ENCODE results near the gene TMCC3. TPM values are rescaled to one million over a fixed set of nuclear protein-coding genes. Genes with fewer than 3 reads are reported as not detected.

The TMCC3 gene
- total RNA-seq, 1 donor = 10.9 TPM

DNA sequence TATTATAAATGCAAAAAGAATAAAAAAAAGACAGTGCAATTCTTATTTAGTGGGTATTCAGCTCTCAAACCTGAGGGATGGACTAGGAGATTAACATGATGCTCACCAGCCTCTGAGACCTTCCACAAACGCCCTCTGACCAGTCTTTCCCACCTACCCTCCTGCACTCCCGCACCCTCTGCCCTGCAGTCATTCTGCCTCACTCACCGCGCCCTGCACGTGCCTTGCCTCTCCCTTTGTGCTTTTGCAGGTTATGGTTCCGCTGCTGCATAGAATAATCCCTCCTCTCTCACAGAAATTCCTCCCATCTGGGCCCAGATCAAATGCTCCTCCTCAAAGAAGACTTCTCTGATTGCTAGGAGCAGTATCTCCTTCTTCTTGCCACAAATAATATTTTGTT is 28.5 kb upstream of the TMCC3 start:
- no peak overlapping the region for H3K4me3 ChIP-seq (ENCODE audit: low read length)
- peaks cover 64% of the 10 kb centered on the region for H3K4me1 ChIP-seq (ENCODE audit: insufficient read depth, low read length)
- H3K27me3 ChIP-seq (ENCODE audit: insufficient read depth, low read length) = no peaks in the 10 kb centered on the region
- no peaks in the 10 kb centered on the region for H3K9me3 ChIP-seq (ENCODE audit: low read depth, low read length)

DNA sequence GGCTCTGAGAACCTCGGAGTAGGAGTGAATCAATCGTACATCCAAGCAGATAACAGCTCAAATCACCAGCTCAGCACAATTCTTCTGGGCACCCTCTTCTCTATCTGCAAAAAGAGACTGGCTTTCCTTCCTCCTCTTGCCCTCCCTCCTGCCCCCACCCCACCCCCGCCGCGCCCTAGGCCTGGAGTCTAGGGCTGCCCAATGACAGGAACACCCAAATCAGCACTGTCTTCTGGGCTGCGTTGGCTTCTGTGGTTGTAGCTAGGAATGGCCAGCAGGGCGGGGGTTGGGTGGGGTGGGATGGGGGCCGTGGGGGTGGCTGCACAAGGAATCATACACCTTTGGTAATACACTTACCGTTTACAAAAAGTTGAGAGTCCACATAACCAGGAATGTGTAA is 28.0 kb upstream of the TMCC3 start:
- Histone ChIP-seq H3K4me3 (ENCODE audit: low read length) (no peak overlapping the region), H3K4me1 (ENCODE audit: insufficient read depth, low read length) (peaks cover 69% of the 10 kb centered on the region), H3K9me3 (ENCODE audit: low read depth, low read length) (no peaks in the 10 kb centered on the region), H3K27me3 (ENCODE audit: insufficient read depth, low read length) (no peaks in the 10 kb centered on the region)

DNA sequence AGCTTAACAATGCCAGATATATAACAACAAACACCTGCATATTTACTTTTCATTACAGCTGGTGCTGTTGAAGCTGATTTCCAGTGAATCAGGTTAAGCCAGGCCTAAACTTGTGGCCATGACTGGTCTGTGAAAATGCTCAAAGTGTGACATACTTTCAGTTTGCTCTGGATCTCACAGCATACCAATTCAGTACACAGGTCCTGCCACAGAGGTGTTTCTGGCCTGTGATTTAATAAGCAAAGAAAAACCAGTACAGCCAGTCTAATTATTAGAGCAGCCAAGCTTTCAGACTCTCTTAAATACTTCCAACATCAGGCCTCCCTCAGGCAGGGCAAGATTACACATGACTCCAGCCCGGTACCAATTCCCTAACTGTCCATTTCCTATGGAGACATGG is 27.4 kb upstream of the TMCC3 start:
- Histone ChIP-seq H3K4me1 (ENCODE audit: insufficient read depth, low read length) (peaks cover 63% of the 10 kb centered on the region), H3K4me3 (ENCODE audit: low read length) (no peak overlapping the region), H3K9me3 (ENCODE audit: low read depth, low read length) (no peaks in the 10 kb centered on the region), H3K27me3 (ENCODE audit: insufficient read depth, low read length) (no peaks in the 10 kb centered on the region)

DNA sequence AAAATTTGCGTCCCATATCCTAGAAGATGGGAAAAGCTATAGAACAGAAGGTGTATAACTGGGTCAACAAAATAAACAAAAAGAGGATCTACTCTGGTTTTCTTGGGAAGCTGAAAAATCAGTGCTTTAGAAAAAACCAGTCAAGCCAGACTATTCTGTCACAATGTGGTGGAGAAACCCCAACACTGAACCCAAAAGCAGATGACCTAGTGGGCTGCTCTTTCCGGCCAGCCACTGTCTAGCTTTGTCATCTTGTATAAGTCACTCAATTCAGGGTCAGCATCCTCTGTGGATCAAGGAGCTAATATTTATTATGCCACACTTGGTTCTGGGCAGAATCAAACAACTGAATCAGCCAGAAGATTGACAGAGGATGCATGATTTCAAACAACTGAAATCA is 26.6 kb upstream of the TMCC3 start:
- Histone ChIP-seq H3K27me3 (ENCODE audit: insufficient read depth, low read length) (no peaks in the 10 kb centered on the region), H3K4me3 (ENCODE audit: low read length) (no peak overlapping the region), H3K9me3 (ENCODE audit: low read depth, low read length) (no peaks in the 10 kb centered on the region), H3K4me1 (ENCODE audit: insufficient read depth, low read length) (peaks cover 55% of the 10 kb centered on the region)

DNA sequence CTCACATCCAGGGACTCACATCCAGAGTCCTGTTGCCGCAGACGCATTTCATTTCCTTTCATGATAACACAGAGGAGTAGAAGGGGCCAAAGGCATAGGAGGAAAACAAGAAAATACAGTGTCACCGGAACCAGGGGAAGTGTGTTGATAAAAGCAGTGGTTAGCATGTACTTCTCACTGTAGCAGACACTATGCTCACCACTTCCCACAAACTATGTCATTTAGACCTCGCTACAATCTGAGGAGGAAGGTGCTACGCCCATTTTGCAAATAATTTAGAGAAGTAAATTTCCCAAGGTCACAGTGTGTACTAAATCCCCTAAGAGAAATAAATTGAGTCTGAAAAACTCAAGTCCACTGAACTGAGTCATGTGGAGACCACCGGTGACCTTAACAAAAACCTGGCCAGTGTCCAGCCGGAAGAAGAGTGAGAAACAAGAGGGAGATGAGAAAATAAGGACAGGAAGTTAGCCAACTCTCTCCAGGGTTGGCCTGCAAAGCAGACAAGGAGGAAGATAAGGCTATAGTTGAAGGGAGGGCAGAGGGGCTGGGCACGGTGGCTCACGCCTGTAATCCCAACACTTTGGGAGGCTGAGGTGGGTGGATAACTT is 25.8 kb upstream of the TMCC3 start:
- H3K4me1 ChIP-seq (ENCODE audit: insufficient read depth, low read length) = peaks cover 54% of the 10 kb centered on the region
- no peaks in the 10 kb centered on the region for H3K9me3 ChIP-seq (ENCODE audit: low read depth, low read length)
- no peak overlapping the region for H3K4me3 ChIP-seq (ENCODE audit: low read length)
- no peaks in the 10 kb centered on the region for H3K27me3 ChIP-seq (ENCODE audit: insufficient read depth, low read length)

DNA sequence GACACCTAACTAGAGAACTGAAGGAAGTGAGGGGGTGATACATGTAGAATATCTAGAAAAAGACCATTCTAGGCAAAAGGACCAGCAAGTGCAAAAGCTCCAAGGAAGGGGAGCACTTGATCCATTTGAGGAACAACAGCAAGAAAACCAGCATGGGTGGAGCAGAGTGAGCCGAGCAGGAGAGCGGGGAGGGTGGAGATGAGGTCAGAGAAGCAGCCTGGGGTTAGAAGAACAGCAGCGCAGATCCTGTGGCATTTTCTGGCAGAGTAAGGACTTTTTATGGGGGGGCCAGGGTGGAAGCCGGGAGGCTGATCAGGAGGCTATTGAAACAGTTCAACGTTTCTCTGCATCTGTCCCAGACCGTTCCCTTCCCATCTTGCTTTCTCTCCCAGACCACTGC is 24.5 kb upstream of the TMCC3 start:
- H3K4me1 ChIP-seq (ENCODE audit: insufficient read depth, low read length) = peaks cover 54% of the 10 kb centered on the region
- no peaks in the 10 kb centered on the region for H3K9me3 ChIP-seq (ENCODE audit: low read depth, low read length)
- no peak overlapping the region for H3K4me3 ChIP-seq (ENCODE audit: low read length)
- H3K27me3 ChIP-seq (ENCODE audit: insufficient read depth, low read length) = no peaks in the 10 kb centered on the region

DNA sequence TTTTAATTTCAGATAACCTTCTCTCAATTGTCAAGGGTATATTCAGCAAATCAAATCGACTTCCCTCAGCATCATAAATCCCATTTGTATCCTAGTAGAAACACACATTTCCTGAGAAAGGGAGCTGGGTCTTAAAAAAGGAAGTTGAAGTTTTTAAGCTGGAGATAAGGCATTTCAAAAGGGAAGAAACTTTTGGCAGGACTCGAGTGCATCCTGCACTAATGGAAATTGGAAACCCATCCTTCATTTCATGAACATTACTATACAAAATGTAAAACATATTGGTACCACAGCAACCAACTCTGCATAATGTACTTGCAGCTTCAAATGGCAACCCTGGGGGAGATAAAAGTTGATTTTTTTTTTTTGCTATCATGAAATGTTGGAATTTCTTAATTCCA is 23.7 kb upstream of the TMCC3 start:
- no peak overlapping the region for H3K4me3 ChIP-seq (ENCODE audit: low read length)
- H3K9me3 ChIP-seq (ENCODE audit: low read depth, low read length) = no peaks in the 10 kb centered on the region
- H3K4me1 ChIP-seq (ENCODE audit: insufficient read depth, low read length) = peaks cover 54% of the 10 kb centered on the region
- H3K27me3 ChIP-seq (ENCODE audit: insufficient read depth, low read length) = no peaks in the 10 kb centered on the region

DNA sequence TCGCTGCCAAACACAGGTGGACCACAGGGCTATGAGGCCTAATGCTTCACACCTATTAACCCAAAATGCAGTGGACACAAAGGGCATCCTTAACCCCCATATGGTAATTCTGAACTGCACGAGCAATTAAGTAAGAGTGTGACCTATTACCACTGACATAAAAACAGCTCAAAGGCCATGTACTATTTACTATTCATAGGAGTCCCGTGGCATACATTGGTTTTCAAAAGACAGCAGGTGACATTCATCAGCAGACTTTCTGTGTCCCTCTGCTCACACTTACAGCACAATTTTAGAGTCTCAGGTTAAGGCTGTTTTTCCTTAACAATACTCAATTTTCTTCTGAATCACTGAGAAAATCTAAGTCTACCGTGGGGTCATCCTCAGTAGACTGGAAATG is 23.1 kb upstream of the TMCC3 start:
- no peak overlapping the region for H3K4me3 ChIP-seq (ENCODE audit: low read length)
- no peaks in the 10 kb centered on the region for H3K27me3 ChIP-seq (ENCODE audit: insufficient read depth, low read length)
- H3K9me3 ChIP-seq (ENCODE audit: low read depth, low read length) = no peaks in the 10 kb centered on the region
- H3K4me1 ChIP-seq (ENCODE audit: insufficient read depth, low read length) = peaks cover 49% of the 10 kb centered on the region

DNA sequence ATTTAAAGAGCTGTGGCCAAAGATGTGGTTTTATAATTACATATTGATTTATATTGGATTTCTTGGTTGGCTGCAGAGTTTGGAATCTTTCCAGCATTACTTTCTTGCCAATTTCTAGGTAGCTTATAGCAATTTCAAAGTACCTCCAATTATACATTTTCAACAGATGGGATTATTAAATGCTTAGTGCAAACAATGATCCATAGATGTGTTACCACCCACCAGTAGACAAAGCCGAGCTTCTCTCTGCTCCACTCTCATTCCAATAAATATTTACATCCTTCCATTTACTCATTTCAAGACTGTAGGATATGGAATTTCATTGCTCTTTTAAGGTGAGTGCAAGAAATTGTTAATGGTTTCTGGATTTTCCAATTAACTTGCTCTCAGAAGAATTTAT is 21.6 kb upstream of the TMCC3 start:
- no peaks in the 10 kb centered on the region for H3K9me3 ChIP-seq (ENCODE audit: low read depth, low read length)

DNA sequence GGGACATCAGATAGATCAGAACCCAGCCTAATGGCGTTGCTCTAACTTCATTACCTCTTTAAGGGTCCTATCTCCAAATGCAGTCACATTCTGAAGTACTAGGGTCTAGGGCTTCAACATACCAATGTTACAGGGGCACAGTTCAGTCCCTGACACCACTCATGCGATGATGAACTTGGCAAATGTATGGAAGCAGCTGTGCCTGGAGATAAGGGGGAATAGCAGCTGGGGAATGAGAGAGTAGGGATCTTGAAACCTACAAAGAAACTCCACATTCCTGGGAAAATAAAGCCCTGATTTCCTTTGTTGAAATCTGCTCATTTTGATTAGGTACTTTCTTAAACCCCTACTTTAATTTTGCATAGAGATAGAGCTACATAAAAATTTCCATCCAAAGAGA is 20.5 kb upstream of the TMCC3 start:
- no peaks in the 10 kb centered on the region for H3K9me3 ChIP-seq (ENCODE audit: low read depth, low read length)
- H3K4me3 ChIP-seq (ENCODE audit: low read length) = no peak overlapping the region
- peaks cover 25% of the 10 kb centered on the region for H3K4me1 ChIP-seq (ENCODE audit: insufficient read depth, low read length)
- no peaks in the 10 kb centered on the region for H3K27me3 ChIP-seq (ENCODE audit: insufficient read depth, low read length)

More for the DNA sequence above, 21.6 kb upstream of the TMCC3 start:
- peaks cover 35% of the 10 kb centered on the region for H3K4me1 ChIP-seq (ENCODE audit: insufficient read depth, low read length)
- H3K4me3 ChIP-seq (ENCODE audit: low read length) = no peak overlapping the region
- H3K27me3 ChIP-seq (ENCODE audit: insufficient read depth, low read length) = no peaks in the 10 kb centered on the region

DNA sequence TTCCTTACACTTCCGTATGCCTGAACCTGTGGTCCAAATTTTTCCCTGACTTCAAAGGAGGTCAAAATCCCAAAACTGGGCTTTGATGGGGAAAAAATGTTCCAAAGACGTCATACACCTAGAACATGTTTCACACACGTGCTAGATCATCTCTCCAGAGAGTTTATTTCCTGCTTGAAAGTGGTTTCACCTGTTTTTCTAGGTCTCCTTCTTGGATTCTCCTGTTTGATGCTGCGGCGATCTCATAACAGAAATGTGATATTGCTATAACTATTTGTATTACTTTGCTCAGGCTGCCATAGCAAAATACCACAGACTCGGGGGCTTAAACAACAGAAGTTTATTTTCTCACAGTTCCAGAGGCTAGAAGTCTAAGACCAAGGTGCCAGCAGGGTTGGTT is 19.7 kb upstream of the TMCC3 start:
- peaks cover 16% of the 10 kb centered on the region for H3K4me1 ChIP-seq (ENCODE audit: insufficient read depth, low read length)
- no peaks in the 10 kb centered on the region for H3K9me3 ChIP-seq (ENCODE audit: low read depth, low read length)
- H3K27me3 ChIP-seq (ENCODE audit: insufficient read depth, low read length) = no peaks in the 10 kb centered on the region
- no peak overlapping the region for H3K4me3 ChIP-seq (ENCODE audit: low read length)

DNA sequence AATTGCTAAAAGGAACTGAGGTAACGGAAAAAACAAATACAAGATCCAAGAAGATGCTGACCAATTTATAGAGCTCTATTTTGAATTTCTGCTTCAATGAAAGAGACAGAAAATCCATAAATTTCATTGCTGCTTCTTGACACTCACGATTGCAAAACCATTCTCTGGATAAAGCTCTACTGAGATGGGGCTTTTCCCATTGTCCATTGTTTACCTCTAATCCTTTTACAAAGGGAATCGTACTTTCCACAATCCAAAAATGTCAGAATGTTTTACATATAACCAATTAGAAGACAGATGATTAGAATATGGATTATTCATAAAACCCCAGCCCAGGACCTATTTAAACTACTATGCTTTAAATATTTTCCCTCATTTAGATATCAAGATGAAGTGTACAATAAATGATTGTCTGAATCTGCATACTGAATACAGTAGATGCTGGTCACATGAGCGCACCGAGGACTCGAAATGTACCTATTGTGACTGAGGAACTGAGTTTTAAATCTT is 16.7 kb upstream of the TMCC3 start:
- H3K4me3 ChIP-seq (ENCODE audit: low read length) = no peak overlapping the region
- no peaks in the 10 kb centered on the region for H3K9me3 ChIP-seq (ENCODE audit: low read depth, low read length)
- H3K4me1 ChIP-seq (ENCODE audit: insufficient read depth, low read length) = peaks cover 15% of the 10 kb centered on the region
- no peaks in the 10 kb centered on the region for H3K27me3 ChIP-seq (ENCODE audit: insufficient read depth, low read length)

DNA sequence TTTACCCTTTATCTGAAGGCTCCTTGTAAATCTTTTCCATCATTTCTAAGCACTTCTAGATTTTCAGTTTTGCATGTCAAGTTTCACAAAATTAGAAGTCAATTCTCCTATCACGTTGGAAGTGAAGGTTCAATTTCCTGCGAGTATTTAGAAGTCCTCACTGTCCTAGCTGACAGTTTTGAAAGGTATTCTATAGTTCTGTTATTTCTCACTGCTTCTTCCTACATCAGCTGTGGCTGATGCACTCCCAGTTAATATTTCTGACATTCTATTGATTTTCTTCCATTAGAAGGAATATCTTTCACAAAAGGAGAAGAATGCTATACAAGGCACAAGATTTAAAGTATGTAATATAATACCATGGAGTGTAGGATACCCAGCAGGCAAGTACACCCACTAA is 15.8 kb upstream of the TMCC3 start:
- Histone ChIP-seq H3K27me3 (ENCODE audit: insufficient read depth, low read length) (no peaks in the 10 kb centered on the region), H3K4me1 (ENCODE audit: insufficient read depth, low read length) (peaks cover 15% of the 10 kb centered on the region), H3K4me3 (ENCODE audit: low read length) (no peak overlapping the region), H3K9me3 (ENCODE audit: low read depth, low read length) (no peaks in the 10 kb centered on the region)

DNA sequence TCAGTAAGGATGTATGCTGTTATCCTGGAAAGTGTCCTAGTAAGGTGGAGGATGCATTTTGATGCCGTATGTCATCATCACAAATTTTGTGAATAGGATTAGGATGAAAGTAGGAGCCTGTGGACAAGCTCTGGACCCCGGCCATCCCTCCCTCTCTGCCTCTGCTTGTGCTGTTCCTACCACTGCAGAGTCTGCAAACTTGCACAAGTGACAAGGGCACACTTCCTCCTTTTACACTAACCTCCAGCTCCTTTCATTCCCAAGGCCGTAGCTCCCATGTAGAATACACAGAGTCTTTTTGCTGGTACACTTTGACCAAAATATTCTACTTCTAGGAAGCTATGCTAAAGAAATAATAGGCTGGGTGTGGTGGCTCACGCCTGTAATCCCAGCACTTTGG is 13.3 kb upstream of the TMCC3 start:
- H3K4me1 ChIP-seq (ENCODE audit: insufficient read depth, low read length) = peaks cover 15% of the 10 kb centered on the region
- H3K9me3 ChIP-seq (ENCODE audit: low read depth, low read length) = no peaks in the 10 kb centered on the region
- no peaks in the 10 kb centered on the region for H3K27me3 ChIP-seq (ENCODE audit: insufficient read depth, low read length)
- no peak overlapping the region for H3K4me3 ChIP-seq (ENCODE audit: low read length)

DNA sequence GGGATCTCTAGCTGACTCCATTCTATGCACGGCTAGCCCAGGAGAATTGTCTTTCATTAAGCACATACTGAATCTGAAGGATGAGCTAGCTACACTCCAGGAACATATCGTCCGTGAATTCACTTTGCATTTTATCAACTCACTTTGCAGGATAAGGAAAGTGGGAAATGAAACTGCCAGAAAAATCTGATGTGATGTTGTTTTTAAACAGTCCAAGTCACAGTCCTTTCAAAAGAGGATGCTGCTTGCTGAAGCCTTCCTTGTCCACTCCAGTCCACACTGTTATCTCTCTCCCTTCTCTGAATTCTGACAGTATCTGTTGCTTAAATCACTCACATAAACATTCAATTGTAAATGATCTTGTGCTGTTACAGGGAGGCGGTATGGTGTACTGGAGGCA is 12.7 kb upstream of the TMCC3 start:
- H3K27me3 ChIP-seq (ENCODE audit: insufficient read depth, low read length) = no peaks in the 10 kb centered on the region
- H3K9me3 ChIP-seq (ENCODE audit: low read depth, low read length) = no peaks in the 10 kb centered on the region
- H3K4me3 ChIP-seq (ENCODE audit: low read length) = no peak overlapping the region

DNA sequence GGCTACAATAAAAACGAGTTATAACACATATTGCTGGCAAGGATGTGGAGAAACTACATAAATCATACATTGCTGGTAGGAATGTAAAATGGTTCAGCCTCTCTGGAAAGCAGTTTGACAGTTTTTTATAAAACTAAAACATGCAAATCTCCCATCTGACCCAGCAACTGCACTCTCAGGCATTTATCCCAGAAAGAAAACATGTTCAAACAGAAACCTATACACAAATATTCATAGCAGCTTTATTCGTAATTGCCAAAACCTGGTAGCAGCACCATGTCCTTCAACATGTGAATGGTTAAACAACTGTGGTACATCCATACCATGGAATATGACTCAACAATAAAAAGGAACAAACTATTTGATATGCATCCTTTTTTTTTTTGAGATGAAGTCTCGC is 10.1 kb upstream of the TMCC3 start:
- no peaks in the 10 kb centered on the region for H3K9me3 ChIP-seq (ENCODE audit: low read depth, low read length)
- no peak overlapping the region for H3K4me3 ChIP-seq (ENCODE audit: low read length)
- H3K4me1 ChIP-seq (ENCODE audit: insufficient read depth, low read length) = peaks cover 15% of the 10 kb centered on the region
- H3K27me3 ChIP-seq (ENCODE audit: insufficient read depth, low read length) = no peaks in the 10 kb centered on the region

More for the DNA sequence above, 12.7 kb upstream of the TMCC3 start:
- peaks cover 15% of the 10 kb centered on the region for H3K4me1 ChIP-seq (ENCODE audit: insufficient read depth, low read length)
